GF-D8 (cell line): Measurements from ENCODE around the gene CNTFR.

Experiments used
- DNase-seq: peaks from one replicate; lab custom pipeline; 2025; lab: John Stamatoyannopoulos, UW

CNTFR gene

DNA sequence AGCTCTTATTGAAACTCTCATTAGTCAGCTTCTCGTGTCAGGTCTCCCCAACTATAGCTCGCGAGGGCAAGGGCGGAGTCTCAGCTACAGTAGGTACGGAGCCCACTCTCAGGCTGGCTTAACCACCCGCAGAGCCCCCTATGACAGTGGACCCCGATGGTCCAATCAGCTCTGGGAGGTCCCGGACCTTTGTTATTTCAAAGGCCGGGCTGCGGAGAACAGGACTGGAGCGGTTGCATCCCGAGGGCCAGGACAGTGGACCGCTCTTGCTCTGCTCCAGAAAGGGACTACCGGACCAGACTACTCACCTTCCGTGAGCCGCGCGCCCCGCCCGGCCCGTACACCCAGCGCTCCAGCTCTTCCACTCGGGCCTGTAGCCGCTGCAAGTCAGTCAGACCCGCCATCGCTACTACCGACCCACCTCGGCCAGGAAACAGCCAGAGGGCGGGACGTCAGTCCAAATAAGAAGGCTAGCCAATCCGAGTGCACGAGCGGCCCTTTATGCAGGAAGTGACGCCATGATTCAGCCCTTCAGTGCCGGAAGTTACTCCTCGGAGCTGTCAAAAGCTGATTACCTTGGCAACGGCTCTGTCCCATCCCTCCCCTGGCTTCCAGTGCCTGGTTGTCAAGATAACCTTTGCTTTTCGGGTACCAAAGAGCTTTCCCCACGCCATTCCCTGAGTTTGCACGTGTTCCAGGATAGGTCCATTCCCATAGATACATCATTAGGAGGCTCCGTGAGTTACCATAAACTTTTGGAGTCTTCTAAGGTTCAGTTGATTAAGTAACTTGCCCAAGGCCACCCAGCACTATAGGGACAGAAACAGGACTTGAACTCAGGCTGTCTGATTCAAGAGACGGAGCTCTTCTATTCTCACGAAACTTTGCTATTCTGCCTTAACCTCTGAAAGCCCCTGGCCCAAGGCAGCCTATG, 30.8 kb upstream of the CNTFR start, which contains the start of gene DCTN3:
TSS of gene DCTN3 (minus strand) at position 435 of the 934 bp plus-strand sequence. CDS start at position 404, 31 bp downstream.
- peak; percentile 79 for DNase-seq

DNA sequence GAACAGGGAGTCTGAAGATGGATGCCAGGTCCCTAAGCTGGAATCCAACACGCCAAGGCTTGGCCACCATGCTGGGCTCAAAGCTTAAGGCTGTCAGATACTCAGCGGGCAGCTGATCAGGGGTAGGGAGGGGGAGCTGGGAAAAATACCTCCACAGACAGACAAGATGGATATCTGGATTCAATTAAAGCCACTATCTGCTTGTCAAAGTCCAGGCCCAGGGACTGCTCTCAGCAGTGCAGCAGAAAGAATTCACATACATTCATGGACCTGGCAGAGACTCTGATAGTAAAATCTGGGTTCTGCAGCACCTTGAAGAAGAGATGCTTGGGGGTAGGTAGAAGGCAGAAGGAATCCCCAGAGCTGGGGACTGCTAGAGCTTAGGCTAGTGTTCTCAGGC, 25.6 kb upstream of the CNTFR start:
- no peak for DNase-seq

DNA sequence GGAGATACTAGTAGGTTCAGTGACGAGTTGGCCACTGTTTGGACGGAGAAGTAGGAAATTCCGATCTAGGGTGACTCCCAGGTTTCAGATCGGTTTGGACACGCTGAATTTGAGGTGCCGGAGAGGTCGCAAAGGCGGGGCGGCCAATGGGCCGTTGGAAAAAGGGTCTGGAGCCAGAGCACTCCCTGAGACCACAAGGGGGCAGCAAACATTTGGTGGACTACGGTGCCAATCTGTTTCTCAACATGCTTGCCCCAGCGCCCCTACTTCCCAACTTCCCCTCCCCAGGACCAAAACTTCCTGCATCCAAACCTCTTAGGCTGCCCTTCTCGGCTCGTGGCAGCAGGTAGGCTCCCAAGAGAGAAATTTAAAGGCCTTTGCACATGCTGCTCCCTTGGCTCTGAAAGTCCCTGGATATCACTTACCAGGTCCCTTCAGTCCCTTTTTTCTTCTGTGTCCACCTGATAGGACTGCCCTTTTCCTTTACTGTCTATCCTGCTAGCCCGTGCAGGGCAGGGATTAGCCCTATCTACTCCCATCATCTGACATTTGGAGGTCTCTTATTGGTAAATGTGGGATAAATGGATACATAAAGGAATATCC, 23.4 kb upstream of the CNTFR start:
- peak; percentile 39 for DNase-seq

DNA sequence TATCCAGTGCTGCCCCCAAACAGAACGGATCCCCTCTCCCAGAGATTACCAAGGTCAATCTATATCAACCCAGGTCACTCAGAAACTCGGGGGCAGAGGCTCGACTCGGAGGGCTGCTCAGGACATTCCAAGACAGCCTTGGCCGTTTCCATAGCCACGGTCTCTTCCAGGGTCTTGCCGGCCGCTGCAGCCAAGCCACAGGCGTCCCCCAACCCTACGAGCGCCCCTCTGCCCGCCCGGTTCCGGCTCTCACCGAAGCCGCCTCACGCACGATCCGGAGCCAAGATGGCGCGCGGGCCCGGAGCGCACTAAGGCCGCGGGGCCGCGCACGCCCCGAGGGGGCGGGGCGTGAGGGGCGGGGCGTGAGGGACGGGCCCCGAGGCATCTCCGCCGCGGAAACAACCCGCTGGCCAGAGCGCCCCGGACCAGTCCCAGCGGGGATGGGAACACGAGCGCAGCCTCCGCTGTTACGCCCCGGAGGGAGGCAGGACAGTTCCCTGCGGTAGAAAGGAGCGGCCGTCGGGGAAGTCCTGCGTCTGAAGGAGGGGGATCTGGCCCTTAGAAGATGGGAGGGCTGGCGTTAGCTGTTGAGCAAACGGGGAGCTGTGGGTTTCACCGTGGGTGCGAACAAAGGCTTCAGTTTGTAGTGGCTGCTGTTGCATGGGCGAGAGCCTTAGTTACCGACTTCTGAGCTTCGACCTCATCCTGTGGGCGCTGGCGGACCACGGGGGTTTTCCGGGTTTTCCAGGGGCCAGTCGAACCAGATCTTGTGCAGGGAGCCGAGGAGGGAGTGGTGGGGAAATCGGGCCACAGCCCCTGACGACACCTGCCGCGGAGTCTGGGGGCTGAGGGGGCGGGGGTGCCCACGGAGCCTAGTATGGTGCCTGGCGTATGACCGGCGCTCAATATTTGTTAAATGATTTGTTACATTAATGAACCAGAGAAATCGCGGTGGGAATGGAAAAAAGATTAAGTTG, 22.6 kb upstream of the CNTFR start, which contains the start of gene RPP25L:
TSS of gene RPP25L (minus strand) at position 287 of the 977 bp plus-strand sequence. CDS start 801 bp downstream, outside the sequence.
- DNase-seq: peak; percentile 54

DNA sequence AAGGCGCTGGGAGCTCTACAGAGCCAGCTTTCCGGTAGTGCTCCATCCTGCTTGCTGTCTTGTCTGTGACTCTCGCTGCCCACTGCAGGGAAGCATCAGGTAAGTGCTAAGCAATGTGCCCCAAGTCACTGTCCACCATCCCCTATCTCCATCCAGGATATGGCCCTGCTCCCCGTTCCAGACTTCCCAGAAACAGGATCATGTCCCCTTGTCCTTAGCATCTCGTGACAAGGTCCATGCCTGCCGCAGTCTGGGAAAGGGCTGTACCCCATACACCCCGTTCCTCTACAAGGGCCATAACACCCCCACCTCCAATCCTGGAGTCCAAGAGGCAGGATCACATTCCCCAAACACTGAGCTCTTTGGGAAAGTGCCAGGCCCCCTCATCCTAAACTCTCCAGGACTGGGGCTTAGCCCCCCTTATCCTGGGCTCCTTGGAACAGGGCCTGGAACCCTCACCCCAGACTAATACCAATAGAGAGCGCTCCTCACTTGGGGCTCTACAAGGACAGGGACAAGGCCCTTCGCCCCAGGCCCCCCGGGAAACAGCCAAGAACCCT, 21.8 kb upstream of the CNTFR start:
- no peak for DNase-seq

DNA sequence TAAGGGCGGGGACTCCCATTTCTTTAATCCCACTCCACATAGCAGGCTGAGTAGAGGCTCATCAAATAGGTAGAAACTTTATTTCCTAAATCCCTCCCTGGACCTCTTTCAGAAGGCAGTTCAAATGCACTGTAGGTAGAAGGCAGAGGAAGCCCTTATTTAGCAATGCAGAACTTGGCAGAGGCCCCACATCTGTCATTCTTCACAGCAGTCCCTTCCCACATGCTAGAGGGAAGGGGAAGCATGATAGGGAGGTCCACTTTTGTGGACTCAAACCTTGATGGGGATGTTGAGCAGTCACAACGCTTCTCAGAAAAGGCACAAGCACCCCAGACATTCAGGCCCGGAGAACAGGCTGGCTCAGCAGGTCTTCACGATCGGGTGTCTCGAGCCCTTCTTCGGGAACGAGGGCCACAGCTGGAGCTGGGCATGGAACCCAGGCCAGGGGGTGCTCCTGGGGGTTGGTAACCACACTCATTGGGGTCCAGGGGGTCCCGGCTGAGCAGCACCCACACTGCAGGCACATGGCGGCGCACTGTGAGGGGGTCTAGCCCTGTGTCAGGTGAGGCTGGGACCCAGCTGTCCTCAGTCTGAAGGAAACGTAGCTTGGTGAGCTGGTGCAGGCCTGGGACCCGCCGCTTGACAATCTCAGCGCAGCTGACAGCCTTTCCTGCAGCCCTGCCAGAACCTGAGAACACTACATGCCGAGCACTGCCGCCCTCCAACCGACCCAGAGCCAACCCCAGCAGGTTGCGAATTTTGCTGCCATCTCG, 21.1 kb upstream of the CNTFR start:
- DNase-seq: no peak

DNA sequence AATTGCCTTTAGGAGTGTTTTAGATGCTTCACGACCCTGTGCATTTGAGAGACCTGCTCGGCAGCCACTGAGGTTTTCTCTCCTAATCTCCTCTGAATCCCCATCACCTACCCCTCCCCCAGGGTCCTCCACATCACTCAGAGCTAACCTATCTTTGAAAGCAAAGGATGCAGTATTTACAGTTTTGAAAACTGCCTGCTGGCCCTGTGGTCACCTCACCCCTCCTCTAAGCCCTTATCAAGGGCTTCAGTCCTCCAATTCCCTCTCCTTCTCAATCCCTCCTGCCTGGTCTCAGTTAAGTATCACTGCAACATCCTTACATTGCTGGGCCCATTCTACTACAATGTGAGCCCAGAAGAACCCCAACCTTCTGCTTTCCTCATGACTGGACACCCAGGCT, 17.8 kb upstream of the CNTFR start:
- no peak for DNase-seq

DNA sequence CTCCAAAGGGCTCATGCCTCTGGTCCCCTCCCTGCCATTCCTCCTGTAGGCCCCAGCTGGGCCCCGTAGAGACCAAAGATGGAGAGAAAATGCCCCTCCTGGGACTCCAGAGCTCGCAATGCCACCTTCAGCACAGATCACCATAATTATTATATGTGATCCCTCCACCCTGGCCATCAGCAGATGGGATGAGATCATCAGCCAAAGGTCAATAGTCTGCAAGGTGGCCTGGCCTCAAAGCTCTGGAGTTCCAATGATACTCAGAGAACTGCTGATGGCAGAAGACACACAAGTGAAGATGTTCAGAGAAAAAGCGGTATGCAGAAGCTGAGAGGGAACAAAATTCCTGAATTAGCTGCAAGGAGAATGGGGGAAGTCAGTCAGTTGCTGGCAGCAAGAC, 17.4 kb upstream of the CNTFR start:
- no peak for DNase-seq

DNA sequence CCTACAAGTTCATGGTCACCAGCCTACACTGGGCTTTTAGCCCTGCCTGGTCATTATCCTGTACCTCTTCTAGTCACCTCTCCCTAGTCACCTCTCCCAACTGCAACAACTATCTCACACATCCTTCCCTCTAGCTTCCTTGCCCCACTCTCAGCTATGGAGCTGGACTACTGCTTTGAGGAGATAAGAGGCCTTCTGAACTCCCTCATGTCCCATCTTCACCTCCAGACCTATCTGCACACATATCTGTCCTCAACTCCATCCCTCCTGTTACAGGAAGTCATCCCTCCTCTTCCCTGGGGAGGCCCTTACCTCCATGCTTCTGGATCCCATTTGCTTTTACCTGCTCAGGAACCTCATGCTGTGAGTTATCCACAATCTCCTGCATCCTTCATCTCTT, 16.7 kb upstream of the CNTFR start:
- DNase-seq: no peak

DNA sequence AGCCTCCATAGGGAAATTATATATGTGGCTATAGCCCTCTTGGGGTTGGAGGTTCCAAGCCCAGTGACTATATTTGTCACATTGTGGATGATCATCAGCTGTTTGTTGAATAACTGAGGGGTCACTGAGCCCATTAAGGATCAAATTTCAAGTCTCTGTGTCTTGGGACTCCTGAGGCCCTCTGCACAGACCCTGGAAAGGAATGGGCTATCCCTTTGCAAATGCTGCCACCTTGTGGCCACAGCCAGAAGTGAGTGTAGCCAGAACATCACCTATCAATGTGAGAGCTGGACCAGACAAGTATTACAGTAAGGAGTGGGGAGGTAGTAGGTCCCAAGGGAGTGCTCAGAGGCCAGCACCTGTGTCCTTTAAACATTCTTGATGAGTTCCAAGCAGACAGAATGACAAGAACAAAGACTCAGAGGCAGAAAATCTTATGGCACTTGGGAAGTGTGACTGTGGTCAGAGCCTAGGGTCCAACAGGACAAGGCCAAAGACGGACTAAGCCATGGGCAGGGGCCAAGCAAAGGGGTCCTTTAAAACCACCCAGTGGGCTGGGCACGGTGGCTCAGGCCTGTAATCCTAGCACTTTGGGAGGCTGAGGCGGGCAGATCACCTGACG, 14.2 kb upstream of the CNTFR start:
- DNase-seq: no peak

DNA sequence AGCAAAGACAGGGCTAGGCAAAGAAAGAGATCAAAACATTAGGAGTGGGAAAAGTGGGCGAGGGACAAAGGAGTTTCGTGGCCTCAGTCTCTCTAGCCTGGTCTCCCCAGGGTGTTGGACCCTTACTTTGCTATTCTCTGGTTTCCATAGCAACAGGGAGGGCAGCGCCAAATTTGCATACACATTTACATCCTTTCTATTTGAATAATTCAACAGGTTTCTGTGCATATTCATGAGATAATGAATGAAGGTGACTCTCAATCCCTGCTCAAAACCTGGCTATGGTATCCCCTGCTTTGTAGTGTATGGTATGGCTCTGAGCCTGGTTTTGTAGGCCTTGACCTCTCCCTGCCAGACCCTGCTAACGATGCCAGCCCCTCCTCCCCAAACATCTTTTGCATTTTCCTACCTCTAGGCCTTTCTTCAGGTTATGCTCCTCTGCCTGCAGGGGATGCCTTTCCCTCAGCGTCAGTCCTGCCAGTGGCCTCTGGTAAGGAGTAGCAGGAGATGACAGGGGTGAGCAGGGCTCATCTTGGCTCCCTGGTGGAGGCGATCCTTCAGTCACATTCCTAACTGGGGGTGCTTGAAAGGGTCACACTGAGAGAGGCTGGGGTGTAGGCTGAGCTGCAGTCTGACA, 12.5 kb upstream of the CNTFR start:
- DNase-seq: no peak

DNA sequence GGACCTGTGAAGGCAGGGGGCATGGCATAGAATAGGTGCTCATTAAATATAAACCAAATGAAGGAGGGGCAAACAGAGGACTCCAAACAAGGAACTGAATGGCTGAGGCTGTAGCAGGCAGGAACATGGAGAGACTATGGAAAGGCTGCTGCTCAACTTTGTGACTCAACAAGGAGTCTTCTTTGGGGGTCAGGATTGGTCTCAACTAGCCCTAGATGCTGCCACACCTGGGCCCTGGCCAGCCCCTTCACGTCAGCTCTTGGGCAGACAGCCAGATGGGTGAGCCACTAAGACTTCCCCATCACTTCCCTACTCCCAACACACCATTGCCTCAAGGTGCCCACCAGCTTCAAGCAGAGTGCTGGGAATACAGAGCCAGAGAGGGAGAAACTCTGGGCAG, 11.4 kb upstream of the CNTFR start:
- DNase-seq: no peak

DNA sequence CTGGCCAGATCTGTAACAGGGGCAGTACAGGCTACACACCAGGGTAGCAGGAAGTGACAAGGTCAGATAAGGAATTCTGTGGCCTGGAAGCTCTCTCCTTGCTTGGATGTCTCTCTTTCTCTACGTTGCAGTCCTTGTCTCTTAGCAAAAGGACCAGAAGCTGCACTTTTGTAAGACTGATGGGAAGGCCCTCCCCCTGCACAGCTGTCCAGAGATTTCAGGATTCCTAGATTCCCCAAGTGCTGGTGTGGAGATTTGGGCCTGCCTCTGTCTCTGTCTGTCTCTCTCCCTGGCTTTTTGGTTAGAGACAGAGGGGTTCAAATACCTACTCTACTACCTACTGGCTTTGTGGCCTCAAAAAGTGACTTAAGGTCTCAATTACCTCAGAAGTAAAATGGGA, 10.0 kb upstream of the CNTFR start:
- no peak for DNase-seq

DNA sequence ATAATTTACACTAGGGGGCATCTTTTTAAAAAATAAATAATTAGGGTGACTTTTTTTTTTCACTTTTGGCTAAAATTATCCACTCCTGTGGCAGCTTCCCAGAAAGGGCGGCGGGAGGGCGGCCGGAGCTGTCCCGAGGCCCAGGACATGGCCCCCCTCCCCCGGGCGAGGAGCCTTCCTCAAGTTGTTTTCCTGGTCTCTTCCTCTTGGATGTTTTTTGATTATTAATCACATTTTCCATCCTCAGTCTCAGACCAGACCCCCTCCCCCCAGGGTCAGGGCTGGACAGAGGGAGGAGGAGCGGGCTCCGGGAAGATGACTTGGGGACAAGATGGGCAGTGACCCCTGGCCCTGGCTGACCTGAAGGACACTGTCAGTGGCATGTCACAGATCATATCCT, 4.7 kb upstream of the CNTFR start:
- no peak for DNase-seq

DNA sequence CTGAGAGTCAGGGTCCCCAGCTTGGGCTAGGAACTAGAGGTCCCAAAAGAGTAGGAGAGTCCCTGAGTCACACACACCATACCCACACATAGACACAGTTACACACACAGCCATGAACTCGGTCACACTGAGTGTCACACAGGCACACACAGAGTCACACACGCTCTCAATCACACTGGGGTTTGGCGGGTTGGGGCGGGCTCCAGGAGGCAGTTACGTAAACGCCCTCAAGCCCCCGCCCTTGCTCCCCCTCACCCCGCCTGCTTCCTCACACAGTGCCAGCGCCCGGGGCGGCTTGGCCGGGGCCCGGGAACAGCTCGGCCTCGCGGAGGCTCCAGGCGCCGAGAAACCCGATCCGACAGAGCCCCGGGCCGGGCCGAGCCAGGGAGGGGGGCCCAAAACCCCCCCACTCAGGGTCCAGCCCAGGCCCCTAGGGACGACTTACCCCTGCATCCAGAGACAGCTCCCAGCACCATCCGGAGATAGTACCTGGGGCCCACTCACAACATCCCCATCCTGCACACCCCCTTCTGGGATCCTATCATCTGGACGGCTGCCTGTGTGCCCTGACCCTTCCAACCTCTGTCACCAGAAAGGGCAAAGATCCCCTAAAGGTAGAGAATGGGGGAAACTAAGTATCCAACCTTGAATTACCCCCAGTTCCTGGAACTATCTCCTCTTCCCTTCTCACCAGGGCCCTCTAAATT, 3.5 kb upstream of the CNTFR start:
- no peak for DNase-seq

DNA sequence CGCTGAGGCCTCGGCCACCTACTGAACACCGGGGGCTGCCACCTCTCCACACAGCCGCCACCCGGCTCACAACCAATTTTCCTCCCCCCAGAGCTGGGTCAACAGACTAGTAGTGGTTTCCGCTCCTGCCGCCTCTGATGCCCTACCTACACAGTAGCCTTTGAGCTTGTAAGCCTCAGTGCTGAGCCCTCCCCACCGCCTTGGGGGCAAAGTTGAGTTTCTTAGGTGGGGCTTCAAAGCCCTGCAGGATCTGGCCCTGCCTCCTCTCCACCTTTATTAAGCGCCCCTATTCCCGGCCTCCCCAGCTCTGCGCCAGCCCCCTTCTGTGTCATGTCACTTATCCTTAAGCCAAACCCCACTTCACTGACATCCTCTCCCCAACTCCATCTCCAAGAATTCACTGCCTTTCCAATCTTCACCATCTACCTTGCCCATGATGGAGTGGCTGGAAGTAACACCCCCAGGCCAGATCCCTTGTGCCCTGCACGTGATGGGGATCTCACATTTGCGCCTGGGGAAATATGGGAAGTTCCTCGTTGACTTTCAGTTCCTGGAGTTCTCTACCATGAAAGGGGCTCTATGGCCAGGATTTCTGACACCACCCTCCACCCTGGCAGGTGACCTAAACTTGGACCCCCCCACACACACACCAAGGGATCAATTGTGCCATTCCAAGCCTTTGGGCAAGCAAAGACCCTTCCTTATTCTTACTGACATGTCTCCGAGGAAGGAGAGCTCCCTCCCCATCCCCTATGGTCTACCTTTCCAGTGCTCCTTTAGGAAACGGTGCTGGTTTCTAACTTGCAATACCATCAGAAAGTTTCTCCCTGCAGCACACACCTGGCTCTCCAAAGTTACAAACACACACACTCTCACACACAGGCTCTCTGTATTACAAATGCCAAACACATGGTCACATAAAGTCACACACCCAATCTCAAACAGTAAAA, 2.7 kb upstream of the CNTFR start:
- no peak for DNase-seq

DNA sequence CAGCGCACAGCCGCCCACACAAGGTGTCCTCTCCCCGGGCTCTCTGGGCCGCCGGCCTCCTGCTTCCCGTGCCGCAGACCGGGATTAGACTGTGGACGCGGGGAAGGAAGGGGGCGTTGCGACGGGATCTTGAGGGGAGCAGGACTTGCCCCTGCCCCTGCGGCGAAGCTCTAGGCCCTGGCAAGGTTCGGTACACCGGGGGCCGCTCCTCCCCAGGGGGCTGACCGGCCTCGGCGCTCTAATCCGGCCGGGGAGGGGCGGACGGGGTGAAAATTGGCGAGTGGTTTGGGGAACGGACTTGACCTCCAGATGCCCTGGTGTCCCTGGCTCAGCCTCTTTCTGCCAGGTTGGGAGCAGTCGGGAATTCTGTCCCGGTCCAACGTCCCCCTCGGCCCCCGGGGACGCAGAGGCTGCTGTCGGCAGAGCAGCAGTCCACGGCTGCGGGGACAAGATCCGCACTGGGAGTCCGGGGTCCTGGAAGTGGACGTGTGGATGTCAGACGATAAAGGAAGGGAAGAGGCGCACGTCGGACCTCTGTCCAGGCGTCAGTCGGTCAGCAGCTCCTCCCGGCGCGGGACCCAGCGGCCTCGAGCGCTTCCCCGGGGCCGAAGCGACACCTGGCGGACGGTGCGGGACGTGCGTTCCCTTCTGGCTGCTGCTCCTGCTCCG, 1.9 kb upstream of the CNTFR start:
- DNase-seq: no peak
